GM23338 (cell line): ENCODE measurements around the gene LEPR. TPM values are rescaled to one million over a fixed set of nuclear protein-coding genes. Genes with fewer than 3 reads are reported as not detected.

ENCODE experiments used
- ATAC-seq: fragments of 200-7000 bp; cut with Tn5 transposase; 3 replicates; pipeline ENCODE4 v1.9.1; 2020
- DNase-seq: peaks from one replicate; pipeline ENCODE4 v3.0.0-alpha.2; 2015; ENCODE audit warnings: low spot score
- H2AFZ ChIP-seq: fragments of 200-600 bp; sonication (generic); 2 replicates; pipeline ENCODE4 v1.8.0; 2016; ENCODE audit warnings: antibody characterized with exemption, mild to moderate bottlenecking, moderate library complexity
- H3F3A ChIP-seq: fragments of 200-600 bp; sonication (generic); replicated peaks from 2 replicates; pipeline ENCODE4 v1.8.0; 2017; ENCODE audit warnings: antibody characterized with exemption, mixed run types, low read depth
- H3K27ac ChIP-seq: fragments of 200-600 bp; sonication (generic); 2 replicates; pipeline ENCODE4 v1.6.1; 2016; ENCODE audit warnings: low read depth
- H3K27me3 ChIP-seq: fragments of 200-600 bp; sonication (generic); 2 replicates; pipeline ENCODE4 v1.8.0; 2016; ENCODE audit warnings: mild to moderate bottlenecking, mixed run types, moderate library complexity; ENCODE audit not compliant: insufficient read depth
- H3K36me3 ChIP-seq: fragments of 200-600 bp; sonication (generic); 2 replicates; pipeline ENCODE4 v1.8.0; 2016; ENCODE audit warnings: mild to moderate bottlenecking; ENCODE audit not compliant: insufficient read depth
- H3K4me1 ChIP-seq: fragments of 200-600 bp; sonication (generic); 2 replicates; pipeline ENCODE4 v1.8.0; 2016; ENCODE audit warnings: mild to moderate bottlenecking, moderate library complexity; ENCODE audit not compliant: insufficient read depth
- H3K4me2 ChIP-seq: fragments of 200-600 bp; sonication (generic); 2 replicates; pipeline ENCODE4 v1.7.1; 2017; ENCODE audit warnings: mixed run types
- H3K4me3 ChIP-seq: fragments of 200-600 bp; sonication (generic); 2 replicates; pipeline ENCODE4 v1.6.1; 2016; ENCODE audit warnings: mixed run types
- H3K79me2 ChIP-seq: fragments of 200-600 bp; sonication (generic); replicated peaks from 2 replicates; pipeline ENCODE4 v1.8.0; 2017; ENCODE audit warnings: mild to moderate bottlenecking; ENCODE audit not compliant: insufficient read depth
- H3K9me2 ChIP-seq: fragments of 200-600 bp; sonication (generic); 2 replicates; pipeline ENCODE4 v1.8.0; 2017; ENCODE audit not compliant: insufficient read depth
- H4K20me1 ChIP-seq: fragments of 200-600 bp; sonication (generic); replicated peaks from 2 replicates; pipeline ENCODE4 v1.8.0; 2017; ENCODE audit warnings: mild to moderate bottlenecking; ENCODE audit not compliant: insufficient read depth
- H3K27ac Mint-ChIP-seq: 2 replicates; pipeline ENCODE4 v1.8.0; 2020; ENCODE audit warnings: inconsistent platforms, mild to moderate bottlenecking, moderate library complexity, mixed read lengths
- H3K27me3 Mint-ChIP-seq: 3 replicates; pipeline ENCODE4 v1.8.0; 2022; ENCODE audit warnings: low read depth, mild to moderate bottlenecking, moderate library complexity, mixed read lengths, inconsistent platforms; ENCODE audit not compliant: insufficient read depth, poor library complexity
- H3K36me3 Mint-ChIP-seq: 3 replicates; pipeline ENCODE4 v1.8.0; 2021; ENCODE audit warnings: low read depth, mild to moderate bottlenecking, inconsistent platforms, moderate library complexity, mixed read lengths
- H3K4me1 Mint-ChIP-seq: 3 replicates; pipeline ENCODE4 v1.8.0; 2020; ENCODE audit warnings: mild to moderate bottlenecking, inconsistent platforms, mixed read lengths
- H3K4me3 Mint-ChIP-seq: 3 replicates; pipeline ENCODE4 v1.8.0; 2021; ENCODE audit warnings: moderate library complexity, mild to moderate bottlenecking, inconsistent platforms, mixed read lengths
- H3K9me3 Mint-ChIP-seq: 3 replicates; pipeline ENCODE4 v1.8.0; 2020; ENCODE audit warnings: moderate library complexity, mild to moderate bottlenecking, inconsistent platforms, mixed read lengths
- CREB1 ChIP-seq: fragments of 250-450 bp; sonication (Bioruptor Pico); IDR thresholded peaks from 2 replicates; pipeline ENCODE4 v1.5.0; 2020; ENCODE audit warnings: low read depth, mild to moderate bottlenecking, moderate library complexity
- ZNF114 ChIP-seq: fragments of 250-450 bp; sonication (Bioruptor Pico); IDR thresholded peaks from 2 replicates; pipeline ENCODE4 v1.5.0; 2020; ENCODE audit warnings: mild to moderate bottlenecking, moderate library complexity
- ZNF331 ChIP-seq: fragments of 250-450 bp; sonication (Bioruptor Pico); IDR thresholded peaks from 2 replicates; pipeline ENCODE4 v1.5.0; 2020; ENCODE audit warnings: low read depth, mild to moderate bottlenecking, moderate library complexity
- polyA plus RNA-seq: library from polyadenylated mRNA; unstranded; fragments of >200 nt; fragmentation: Nextera tagmentation; extraction: Ambion mirVana; gene quantifications from 2 replicates; pipeline ENCODE4 v1.2.1, GENCODE V29; 2016
- total RNA-seq: library from RNA; depleted of rRNA; stranded (reverse); fragments of >200 nt; shearing (Covaris generic); gene quantifications from 2 replicates; pipeline ENCODE4 v1.2.3, GENCODE V29; 2014
- TF ChIP-seq, protein P1 (sequence below): fragments of 250-450 bp; sonication (Bioruptor Pico); IDR thresholded peaks from 2 replicates; pipeline ENCODE4 v1.5.0; 2020; ENCODE audit warnings: mild to moderate bottlenecking, moderate library complexity

LEPR gene
- total and polyA plus RNA-seq, 2 experiments from 2014 or later: 2.1 to 4.7 TPM

- Mint-ChIP-seq H3K27ac (peak overlapping the region; percentile 95), H3K4me3 (no peak overlapping the region; the same call in 2 of the 3 replicates), H3K27me3 (peaks cover 3% of the 10 kb centered on the region), H3K36me3 (no peaks in the 10 kb centered on the region), H3K4me1 (peaks cover 33% of the 10 kb centered on the region; the same call in 2 of the 3 replicates), H3K9me3 (peaks cover 6% of the 10 kb centered on the region; the same call in 1 of the 3 replicates)
- no peaks in the 10 kb centered on the region for H3K36me3 ChIP-seq
- DNase-seq: peak; percentile 99
- no peaks in the 10 kb centered on the region for H3K9me2 ChIP-seq
- peaks cover 11% of the 10 kb centered on the region; the same call in 1 of the 2 replicates for H3F3A ChIP-seq
- peak overlapping the region; percentile 82 for H3K4me3 ChIP-seq
- peak overlapping the region; percentile 95 for H3K27ac ChIP-seq
- TF ChIP-seq ZNF114 (CRISPR knock-in tag): no peak
- no peak for TF ChIP-seq ZNF331 (CRISPR knock-in tag)
- no peak for TF ChIP-seq CREB1
- TF ChIP-seq, protein P1, sequence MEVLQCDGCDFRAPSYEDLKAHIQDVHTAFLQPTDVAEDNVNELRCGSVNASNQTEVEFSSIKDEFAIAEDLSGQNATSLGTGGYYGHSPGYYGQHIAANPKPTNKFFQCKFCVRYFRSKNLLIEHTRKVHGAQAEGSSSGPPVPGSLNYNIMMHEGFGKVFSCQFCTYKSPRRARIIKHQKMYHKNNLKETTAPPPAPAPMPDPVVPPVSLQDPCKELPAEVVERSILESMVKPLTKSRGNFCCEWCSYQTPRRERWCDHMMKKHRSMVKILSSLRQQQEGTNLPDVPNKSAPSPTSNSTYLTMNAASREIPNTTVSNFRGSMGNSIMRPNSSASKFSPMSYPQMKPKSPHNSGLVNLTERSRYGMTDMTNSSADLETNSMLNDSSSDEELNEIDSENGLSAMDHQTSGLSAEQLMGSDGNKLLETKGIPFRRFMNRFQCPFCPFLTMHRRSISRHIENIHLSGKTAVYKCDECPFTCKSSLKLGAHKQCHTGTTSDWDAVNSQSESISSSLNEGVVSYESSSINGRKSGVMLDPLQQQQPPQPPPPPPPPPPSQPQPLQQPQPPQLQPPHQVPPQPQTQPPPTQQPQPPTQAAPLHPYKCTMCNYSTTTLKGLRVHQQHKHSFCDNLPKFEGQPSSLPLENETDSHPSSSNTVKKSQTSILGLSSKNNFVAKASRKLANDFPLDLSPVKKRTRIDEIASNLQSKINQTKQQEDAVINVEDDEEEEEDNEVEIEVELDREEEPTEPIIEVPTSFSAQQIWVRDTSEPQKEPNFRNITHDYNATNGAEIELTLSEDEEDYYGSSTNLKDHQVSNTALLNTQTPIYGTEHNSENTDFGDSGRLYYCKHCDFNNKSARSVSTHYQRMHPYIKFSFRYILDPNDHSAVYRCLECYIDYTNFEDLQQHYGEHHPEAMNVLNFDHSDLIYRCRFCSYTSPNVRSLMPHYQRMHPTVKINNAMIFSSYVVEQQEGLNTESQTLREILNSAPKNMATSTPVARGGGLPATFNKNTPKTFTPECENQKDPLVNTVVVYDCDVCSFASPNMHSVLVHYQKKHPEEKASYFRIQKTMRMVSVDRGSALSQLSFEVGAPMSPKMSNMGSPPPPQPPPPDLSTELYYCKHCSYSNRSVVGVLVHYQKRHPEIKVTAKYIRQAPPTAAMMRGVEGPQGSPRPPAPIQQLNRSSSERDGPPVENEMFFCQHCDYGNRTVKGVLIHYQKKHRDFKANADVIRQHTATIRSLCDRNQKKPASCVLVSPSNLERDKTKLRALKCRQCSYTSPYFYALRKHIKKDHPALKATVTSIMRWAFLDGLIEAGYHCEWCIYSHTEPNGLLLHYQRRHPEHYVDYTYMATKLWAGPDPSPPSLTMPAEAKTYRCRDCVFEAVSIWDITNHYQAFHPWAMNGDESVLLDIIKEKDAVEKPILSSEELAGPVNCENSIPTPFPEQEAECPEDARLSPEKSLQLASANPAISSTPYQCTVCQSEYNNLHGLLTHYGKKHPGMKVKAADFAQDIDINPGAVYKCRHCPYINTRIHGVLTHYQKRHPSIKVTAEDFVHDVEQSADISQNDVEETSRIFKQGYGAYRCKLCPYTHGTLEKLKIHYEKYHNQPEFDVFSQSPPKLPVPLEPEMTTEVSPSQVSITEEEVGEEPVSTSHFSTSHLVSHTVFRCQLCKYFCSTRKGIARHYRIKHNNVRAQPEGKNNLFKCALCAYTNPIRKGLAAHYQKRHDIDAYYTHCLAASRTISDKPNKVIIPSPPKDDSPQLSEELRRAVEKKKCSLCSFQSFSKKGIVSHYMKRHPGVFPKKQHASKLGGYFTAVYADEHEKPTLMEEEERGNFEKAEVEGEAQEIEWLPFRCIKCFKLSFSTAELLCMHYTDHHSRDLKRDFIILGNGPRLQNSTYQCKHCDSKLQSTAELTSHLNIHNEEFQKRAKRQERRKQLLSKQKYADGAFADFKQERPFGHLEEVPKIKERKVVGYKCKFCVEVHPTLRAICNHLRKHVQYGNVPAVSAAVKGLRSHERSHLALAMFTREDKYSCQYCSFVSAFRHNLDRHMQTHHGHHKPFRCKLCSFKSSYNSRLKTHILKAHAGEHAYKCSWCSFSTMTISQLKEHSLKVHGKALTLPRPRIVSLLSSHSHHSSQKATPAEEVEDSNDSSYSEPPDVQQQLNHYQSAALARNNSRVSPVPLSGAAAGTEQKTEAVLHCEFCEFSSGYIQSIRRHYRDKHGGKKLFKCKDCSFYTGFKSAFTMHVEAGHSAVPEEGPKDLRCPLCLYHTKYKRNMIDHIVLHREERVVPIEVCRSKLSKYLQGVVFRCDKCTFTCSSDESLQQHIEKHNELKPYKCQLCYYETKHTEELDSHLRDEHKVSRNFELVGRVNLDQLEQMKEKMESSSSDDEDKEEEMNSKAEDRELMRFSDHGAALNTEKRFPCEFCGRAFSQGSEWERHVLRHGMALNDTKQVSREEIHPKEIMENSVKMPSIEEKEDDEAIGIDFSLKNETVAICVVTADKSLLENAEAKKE (CRISPR knock-in tag): 0 out of 2 replicates have a peak, but pooled peaks have one; percentile 13
- H3K4me1 ChIP-seq: peaks cover 32% of the 10 kb centered on the region
- H3K27me3 ChIP-seq: no peaks in the 10 kb centered on the region
- peaks cover 37% of the 10 kb centered on the region for H3K79me2 ChIP-seq
- H3K4me2 ChIP-seq: peak overlapping the region; percentile 86
- peak; percentile 81 for ATAC-seq
- no peaks in the 10 kb centered on the region for H4K20me1 ChIP-seq
- H2AFZ ChIP-seq: peak overlapping the region; percentile 67
Measured at GRCh38 chr1:65419681-65420589, 533 bp upstream of the LEPR start.
